AG09309 (cell line): ENCODE measurements around the gene COPS9.

Source experiments
- DNase-seq: peaks from one replicate; pipeline ENCODE4 v3.0.0-alpha.2; 2010; ENCODE audit warnings: low read depth
- H3K4me3 ChIP-seq: 2 replicates; pipeline ENCODE4 v1.5.1; 2011; ENCODE audit warnings: mild to moderate bottlenecking, low read depth, low read length, moderate library complexity; ENCODE audit not compliant: control insufficient read depth
- TF ChIP-seq, protein P1 (sequence below): IDR thresholded peaks from 2 replicates; pipeline ENCODE4 v1.5.1; 2011; ENCODE audit warnings: mild to moderate bottlenecking, low read depth, low read length, inconsistent platforms; ENCODE audit not compliant: insufficient read depth, control insufficient read depth; ENCODE audit errors: missing control alignments

Gene COPS9

DNA sequence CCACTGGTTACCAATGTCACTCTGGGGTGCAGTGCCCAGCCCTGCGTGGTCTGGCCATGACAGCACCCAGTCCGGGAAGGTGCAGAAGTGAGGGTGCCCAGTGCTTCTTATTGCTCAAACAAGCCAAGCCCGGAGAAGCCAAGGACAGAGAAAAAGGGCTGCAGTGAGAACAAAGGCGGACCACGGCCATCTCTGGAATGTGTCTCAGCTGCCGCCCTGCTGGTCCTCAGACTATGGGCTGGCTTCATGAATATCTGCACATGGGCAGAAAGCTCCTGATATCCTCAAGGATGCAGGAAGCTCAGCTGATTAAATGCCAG is 28.7 kb downstream of the COPS9 start:
- TF ChIP-seq, protein P1, sequence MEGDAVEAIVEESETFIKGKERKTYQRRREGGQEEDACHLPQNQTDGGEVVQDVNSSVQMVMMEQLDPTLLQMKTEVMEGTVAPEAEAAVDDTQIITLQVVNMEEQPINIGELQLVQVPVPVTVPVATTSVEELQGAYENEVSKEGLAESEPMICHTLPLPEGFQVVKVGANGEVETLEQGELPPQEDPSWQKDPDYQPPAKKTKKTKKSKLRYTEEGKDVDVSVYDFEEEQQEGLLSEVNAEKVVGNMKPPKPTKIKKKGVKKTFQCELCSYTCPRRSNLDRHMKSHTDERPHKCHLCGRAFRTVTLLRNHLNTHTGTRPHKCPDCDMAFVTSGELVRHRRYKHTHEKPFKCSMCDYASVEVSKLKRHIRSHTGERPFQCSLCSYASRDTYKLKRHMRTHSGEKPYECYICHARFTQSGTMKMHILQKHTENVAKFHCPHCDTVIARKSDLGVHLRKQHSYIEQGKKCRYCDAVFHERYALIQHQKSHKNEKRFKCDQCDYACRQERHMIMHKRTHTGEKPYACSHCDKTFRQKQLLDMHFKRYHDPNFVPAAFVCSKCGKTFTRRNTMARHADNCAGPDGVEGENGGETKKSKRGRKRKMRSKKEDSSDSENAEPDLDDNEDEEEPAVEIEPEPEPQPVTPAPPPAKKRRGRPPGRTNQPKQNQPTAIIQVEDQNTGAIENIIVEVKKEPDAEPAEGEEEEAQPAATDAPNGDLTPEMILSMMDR: no peak
- no peak for DNase-seq

DNA sequence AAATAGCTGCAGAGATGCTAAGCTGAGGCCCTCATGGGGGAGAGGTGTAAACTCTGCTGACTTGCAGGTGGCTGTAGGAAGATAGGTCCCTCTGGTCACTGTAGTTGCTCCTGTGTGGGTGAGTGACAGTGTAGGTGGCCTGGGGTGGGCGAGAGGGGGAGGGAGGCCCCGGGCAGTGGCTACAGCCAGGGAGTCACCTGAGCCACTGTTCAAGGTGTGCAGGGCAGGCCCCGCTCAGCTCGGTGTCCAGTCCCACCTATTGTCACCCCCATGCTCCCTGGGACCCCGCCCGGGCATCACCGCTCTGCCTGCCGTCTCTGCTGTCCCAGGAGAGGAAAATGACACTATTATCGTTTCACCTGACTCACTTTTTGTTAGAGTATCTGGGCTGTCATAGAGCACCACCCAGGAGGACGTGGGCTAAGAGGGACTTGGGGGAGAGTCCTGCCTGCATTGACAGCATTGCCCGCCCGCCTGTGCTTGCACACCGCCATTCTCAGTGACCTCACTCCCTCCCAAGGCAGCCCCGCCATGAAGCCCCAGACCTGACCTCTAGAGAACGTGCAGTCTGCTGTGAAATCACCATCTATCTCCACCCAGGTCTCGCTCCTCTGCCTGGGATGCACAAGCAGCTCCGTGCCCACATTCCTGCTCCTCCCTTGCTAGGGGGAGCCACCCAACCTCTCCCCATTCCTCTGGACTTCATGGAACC is 29.2 kb downstream of the COPS9 start:
- TF ChIP-seq, protein P1: no peak

More for the DNA sequence above, 28.7 kb downstream of the COPS9 start:
- H3K4me3 ChIP-seq: no peak overlapping the region

DNA sequence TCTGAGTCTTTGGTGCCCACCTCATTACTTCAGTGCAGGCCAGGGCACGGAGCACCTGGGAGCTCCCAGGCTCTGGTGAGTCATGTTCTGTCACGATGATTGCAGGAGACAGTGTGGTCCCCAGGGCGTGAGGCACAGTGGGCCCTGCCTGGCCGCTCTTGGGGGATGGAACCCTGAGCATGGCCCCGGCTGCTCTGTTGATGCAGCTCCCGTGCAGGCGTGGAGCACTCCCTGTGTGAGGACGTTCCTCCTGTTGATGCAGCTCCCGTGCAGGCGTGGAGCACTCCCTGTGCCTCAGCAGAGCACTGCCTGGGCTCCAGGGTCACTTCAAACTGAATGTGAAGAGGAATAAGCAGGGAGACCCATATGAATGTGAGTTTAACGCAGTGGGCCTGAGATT is 30.1 kb downstream of the COPS9 start:
- H3K4me3 ChIP-seq: no peak overlapping the region
- TF ChIP-seq, protein P1: no peak
- DNase-seq: no peak

More for the DNA sequence above, 29.2 kb downstream of the COPS9 start:
- DNase-seq: no peak
- H3K4me3 ChIP-seq: no peak overlapping the region

DNA sequence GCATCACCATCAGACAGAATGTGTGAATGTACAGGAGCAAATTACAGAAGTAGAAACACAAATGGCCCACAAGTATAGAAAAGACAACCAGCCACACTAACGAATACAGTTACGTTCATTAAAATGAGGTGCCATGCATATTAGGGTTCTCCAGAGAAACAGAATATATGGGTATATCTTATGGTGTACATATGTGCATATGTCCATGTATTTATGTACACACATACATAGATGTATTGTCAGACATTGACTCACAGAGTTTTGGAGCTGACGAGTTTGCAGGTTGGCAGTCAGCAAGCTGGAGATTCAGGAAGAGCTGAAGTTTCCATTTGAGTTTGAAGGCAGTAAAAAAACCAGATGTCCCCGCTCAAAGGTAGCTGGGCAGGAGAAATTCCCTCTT is 33.0 kb downstream of the COPS9 start:
- TF ChIP-seq, protein P1: no peak
- no peak overlapping the region for H3K4me3 ChIP-seq
- DNase-seq: no peak

DNA sequence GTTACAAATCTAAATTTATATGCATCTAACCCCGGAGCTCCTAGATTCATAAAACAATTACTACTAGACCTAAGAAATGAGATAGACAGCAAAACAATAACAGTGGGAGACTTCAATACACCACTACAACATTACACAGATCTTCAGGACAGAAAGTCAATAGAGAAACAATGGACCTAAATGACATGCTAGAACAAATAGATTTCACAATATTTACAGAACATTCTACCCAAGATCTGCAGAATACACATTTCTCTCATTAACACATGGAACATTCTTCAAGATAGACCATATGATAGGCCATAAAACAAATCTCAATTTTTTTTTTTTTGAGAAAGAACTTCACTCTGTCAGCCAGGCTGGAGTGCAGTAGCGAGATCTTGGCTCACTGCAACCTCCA is 37.8 kb downstream of the COPS9 start:
- no peak for DNase-seq

DNA sequence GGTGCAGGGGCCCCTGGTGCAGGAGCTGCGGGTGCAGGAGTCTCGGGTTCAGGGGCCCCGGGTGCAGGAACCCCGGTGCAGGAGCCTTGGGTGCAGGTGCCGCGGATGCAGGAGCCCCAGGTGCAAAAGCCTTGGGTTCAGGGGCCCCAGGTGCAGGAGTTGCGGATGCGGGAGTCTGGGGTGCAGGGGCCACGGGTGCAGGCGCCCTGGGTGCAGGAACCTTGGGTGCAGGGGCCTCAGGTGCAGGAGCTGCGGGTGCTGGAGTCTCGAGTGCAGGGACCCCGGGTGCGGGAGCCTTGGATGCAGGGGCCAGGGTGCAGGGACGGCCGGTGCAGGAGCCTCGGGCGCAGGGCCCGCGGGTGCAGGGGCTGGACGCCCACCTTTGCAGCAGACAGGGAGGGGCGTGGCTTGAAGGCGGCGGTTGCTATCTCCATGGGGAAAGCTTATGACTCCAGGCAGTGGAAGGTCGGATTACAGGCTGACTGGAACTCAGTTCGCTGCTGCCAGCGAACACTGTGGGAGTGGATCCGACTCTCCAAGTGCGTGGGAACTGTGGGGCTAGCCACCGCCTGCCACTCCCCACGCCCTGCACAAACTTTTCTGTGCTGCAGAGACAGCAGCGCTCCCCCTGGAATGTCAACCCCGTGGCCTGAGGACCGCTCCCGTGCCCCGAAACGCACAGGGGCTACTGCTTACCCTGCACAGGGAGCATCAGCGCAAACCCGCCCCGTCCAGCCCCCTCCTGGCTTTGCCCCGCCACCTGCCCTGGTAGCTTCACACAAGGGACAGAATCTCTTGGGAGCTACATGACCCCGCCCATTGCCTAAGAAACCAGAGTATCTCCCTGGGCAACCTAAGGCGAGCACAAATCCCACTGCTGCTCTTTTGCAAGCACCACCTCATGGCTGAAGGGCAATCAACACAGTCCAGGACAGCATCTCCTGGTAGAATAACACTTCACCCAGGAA is 40.3 kb downstream of the COPS9 start:
- no peak for DNase-seq
- H3K4me3 ChIP-seq: no peak overlapping the region
- TF ChIP-seq, protein P1: no peak

More for the DNA sequence above, 37.8 kb downstream of the COPS9 start:
- TF ChIP-seq, protein P1: no peak
- no peak overlapping the region for H3K4me3 ChIP-seq
